HG02973 (cell line): ENCODE measurements around the gene KCNN1.
"Not testable (repeated sequence)": the region's sequence is repeated elsewhere in the genome, so short reads cannot be mapped to it uniquely, and the experiment has no call there.

Experiments used
- ATAC-seq: cut with Tn5 transposase; IDR thresholded peaks from one replicate; pipeline ENCODE4 v1.9.1; 2021; ENCODE audit warnings: moderate library complexity; ENCODE audit not compliant: unreplicated experiment

Gene KCNN1

GRCh38 chr19:18021121-18021755, 54.3 kb downstream of the KCNN1 start:
- no peak for ATAC-seq

- ATAC-seq: no peak
Observed at GRCh38 chr19:18023622-18024251, 56.8 kb downstream of the KCNN1 start.

GRCh38 chr19:18027151-18027550, 60.2 kb downstream of the KCNN1 start:
- ATAC-seq: no peak

GRCh38 chr19:18029617-18030338, 62.9 kb downstream of the KCNN1 start:
- no peak for ATAC-seq

GRCh38 chr19:18031401-18031800, 64.5 kb downstream of the KCNN1 start:
- ATAC-seq: not testable (repeated sequence)

- not testable (repeated sequence) for ATAC-seq
Observed at GRCh38 chr19:18032102-18032501, 65.2 kb downstream of the KCNN1 start.

GRCh38 chr19:18041054-18041453, 74.1 kb downstream of the KCNN1 start:
- ATAC-seq: no peak

- no peak for ATAC-seq
Observed at GRCh38 chr19:18043676-18044075, 76.8 kb downstream of the KCNN1 start.

GRCh38 chr19:18044825-18045304, 78.0 kb downstream of the KCNN1 start:
- peak; percentile 85 for ATAC-seq

GRCh38 chr19:18045307-18046050, 78.6 kb downstream of the KCNN1 start:
- ATAC-seq: no peak

GRCh38 chr19:18046059-18046718, 79.3 kb downstream of the KCNN1 start:
- no peak for ATAC-seq

GRCh38 chr19:18049385-18049784, 82.5 kb downstream of the KCNN1 start:
- no peak for ATAC-seq
